GM21381 (cell line): ENCODE results near the gene TRPV3.
"Not testable (repeated sequence)": the region's sequence is repeated elsewhere in the genome, so short reads cannot be mapped to it uniquely, and the experiment has no call there.

Experiments used
- ATAC-seq: cut with Tn5 transposase; IDR thresholded peaks from one replicate; pipeline ENCODE4 v1.9.1; 2021; ENCODE audit warnings: mild to moderate bottlenecking, moderate library complexity; ENCODE audit not compliant: unreplicated experiment

TRPV3 gene

DNA sequence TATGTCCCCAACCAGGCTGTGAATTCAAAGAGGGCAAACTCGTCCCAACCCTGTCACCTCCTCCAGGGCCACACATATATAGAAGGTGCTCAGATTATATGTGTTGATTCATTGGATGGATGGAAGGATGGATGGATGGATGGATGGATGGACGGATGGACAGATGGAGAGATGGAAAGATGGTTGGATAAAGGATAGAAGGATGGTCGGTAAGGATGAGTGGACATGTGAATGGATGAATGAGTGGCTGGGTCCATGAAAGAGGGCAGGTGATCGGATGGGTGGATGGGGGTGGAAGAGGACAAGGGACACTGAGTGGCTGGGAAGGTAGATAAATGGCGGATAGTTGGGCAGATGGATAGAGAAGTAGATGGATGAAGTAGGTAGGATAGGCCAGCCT, 30.1 kb downstream of the TRPV3 start:
- ATAC-seq = no peak

- no peak for ATAC-seq
Observed at GRCh38 chr17:3526971-3527370, 30.6 kb downstream of the TRPV3 start.

DNA sequence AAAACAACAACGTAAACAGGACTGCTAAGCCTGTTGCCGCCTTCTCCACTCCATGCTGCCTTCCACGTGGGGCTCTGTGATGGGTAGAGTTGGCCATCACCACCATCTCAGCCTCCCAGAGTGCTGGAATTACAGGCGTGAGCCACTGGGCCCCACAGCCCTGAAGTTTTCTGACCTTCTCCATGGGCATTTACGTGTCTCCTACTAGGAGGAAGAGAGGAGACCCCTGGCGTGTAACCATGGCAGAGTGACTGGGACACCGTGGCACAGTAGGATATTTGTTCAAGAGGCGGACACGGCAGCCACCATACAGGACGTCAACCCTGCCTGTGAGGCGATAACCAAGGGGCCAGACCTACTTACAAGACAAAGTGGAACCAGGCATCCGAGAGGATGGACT, 31.1 kb downstream of the TRPV3 start:
- ATAC-seq = no peak

DNA sequence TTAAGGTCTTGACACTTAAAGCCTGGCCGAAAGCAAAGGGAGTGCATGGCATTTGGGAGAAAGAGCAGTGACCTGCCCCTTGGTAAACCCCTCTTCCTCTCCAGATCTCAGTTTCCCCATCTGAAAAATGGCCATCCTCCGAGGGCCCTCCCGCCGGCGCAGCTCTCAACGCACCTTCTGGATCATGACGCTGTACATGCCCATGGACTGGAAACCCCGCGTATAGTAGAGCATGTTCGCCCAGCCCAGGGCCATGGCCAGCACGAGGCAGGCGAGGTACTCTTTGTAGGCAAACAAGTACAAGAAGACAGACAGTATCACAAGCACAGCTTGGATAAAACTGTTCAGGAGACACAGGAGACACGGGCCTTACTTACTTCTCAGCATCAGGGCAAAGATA, 33.6 kb downstream of the TRPV3 start:
- no peak for ATAC-seq

DNA sequence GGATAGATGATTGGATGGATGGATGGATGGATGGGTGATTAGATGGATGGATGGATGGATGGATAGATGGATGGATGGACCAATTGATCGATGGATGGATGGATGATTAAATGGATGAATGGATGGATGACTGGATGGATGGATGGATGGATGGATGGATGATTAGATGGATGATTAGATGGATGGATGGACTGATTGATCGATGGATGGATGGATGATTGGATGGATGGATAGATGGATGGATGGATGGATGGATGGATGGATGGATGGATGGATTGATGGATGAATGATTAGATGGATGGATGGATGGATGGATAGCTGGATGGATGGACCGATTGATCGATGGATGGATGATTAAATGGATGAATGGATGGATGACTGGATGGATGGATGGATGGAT, 38.1 kb downstream of the TRPV3 start:
- ATAC-seq = not testable (repeated sequence)

- no peak for ATAC-seq
Observed at GRCh38 chr17:3514873-3515272, 42.7 kb downstream of the TRPV3 start.

DNA sequence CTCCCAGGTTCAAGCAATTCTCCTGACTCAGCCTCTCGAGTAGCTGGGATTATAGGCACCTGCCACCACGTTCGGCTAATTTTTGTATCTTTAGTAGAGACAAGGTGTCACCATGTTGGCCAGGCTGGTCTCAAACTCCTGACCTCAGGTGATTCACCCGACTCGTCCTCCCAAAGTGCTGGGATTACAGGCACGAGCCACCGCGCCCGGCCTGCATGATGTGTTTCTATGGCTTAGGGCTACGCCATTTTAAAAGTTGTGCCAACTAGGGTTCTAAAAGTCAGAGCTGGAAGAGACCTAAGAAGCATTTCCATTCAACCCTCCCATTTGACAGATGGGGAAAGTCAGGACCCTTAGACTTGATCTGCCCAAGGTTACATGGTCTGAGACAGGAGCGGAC, 43.4 kb downstream of the TRPV3 start:
- ATAC-seq = not testable (repeated sequence)

- ATAC-seq = no peak
Observed at GRCh38 chr17:3513305-3514035, 44.1 kb downstream of the TRPV3 start.

- ATAC-seq = no peak
Observed at GRCh38 chr17:3512505-3513171, 45.0 kb downstream of the TRPV3 start.

DNA sequence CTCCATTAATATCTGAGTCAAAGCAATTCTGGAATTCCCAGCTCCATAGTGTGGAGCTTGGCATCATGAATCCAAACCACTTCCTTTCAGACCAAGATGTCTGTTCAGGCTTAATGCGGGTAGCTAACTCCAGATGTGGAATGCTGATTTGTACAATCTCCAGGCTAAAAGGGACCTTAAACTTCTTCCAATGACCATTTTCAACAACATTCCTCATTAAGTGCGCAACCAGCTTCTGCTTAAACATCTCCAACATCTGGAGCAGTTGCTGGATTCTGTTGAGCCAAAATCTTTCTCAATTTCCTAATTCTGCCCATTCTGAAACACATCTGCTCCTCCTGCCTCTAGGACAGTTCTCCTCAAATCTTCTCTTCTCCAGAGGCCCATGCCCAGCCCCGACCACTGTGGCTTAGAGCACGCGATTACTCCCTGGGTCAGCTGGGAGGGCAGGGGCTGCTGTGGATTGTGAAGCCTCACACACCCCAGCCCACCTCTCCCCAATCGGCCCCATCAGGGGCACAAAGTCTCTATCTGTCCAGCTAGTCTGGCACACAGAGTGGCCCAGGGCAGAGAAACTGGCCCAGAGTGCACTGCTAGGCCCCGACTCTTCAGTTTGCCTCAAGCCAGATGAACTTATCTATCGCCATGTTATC, 45.6 kb downstream of the TRPV3 start:
- ATAC-seq = no peak

- no peak for ATAC-seq
Observed at GRCh38 chr17:3510090-3510489, 47.5 kb downstream of the TRPV3 start.

DNA sequence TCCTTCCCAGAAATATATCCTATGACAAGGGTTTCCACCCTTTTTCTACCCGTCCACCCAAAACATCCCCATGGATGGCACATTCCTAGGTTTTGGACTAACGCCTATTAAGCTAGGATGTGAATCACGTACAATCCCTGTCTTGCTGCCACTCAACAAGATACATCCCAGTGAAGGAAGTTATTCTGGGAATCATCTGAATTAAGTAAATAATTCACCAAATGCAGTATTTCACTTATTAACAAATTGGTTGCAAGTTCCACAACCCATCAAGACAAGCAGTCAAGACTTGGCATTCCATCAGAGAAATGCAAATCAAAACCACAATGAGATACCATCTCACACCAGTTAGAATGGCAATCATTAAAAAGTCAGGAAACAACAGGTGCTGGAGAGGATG, 49.7 kb downstream of the TRPV3 start:
- ATAC-seq = no peak

DNA sequence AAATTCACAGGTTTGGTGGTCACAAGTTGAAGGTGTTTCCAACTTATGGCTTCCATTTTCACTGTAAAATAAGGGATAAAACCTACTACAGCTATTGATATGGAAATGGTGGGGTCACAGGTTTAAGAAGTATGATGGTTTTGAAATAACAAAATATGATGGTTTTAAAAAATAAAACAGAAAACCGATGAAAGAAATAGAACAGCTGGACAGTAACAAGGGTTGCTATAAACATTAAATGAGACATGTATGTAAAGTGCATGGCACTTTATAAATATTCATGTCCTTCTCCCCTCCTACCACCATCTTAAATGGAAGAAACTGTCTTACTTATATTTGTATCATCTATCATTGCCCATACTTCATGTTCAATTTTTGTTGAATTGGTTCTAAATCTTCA, 50.5 kb downstream of the TRPV3 start:
- no peak for ATAC-seq

GRCh38 chr17:3506054-3506453, 51.6 kb downstream of the TRPV3 start:
- ATAC-seq = no peak

GRCh38 chr17:3505008-3505407, 52.6 kb downstream of the TRPV3 start:
- ATAC-seq = no peak

DNA sequence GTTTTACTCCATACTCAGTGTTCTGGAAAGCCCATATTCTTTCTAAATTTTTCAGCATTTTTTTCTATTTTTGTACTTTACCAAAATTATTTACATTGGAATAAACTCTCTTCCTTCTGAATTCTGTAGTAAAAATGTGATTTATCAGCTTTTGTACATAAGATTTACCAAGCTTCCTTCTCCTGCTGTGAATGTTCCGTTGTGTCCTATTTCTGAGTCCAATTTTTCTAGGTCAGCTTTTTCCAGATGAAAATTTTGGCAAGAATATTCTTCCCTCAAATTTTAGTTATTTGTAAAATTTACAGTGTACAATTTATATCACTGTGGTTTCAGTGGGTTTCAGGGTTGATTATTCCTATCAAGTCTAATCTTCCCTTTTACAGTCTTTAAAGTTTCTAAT, 54.3 kb downstream of the TRPV3 start:
- no peak for ATAC-seq

- ATAC-seq = no peak
Observed at GRCh38 chr17:3502466-3502865, 55.1 kb downstream of the TRPV3 start.

GRCh38 chr17:3501344-3501743, 56.3 kb downstream of the TRPV3 start:
- ATAC-seq = no peak

DNA sequence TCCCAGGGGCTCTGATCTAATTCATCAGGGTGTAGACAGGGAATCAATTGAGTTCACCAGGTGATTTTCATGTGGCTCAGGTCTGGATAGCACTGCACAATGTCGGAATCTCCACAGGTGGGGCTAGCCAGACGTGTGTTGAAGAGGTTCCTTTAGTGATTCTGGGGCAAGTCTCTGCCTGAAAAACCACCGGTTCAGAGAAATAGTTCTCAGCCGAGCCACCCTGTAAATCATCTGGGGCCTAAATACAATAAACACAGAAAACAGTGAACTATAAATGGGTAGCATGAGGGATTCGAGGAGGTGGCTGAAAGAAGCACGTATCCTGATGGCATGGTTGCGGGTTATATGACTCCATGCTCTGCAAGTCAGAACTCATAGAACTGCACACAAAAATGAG, 60.5 kb downstream of the TRPV3 start:
- no peak for ATAC-seq

DNA sequence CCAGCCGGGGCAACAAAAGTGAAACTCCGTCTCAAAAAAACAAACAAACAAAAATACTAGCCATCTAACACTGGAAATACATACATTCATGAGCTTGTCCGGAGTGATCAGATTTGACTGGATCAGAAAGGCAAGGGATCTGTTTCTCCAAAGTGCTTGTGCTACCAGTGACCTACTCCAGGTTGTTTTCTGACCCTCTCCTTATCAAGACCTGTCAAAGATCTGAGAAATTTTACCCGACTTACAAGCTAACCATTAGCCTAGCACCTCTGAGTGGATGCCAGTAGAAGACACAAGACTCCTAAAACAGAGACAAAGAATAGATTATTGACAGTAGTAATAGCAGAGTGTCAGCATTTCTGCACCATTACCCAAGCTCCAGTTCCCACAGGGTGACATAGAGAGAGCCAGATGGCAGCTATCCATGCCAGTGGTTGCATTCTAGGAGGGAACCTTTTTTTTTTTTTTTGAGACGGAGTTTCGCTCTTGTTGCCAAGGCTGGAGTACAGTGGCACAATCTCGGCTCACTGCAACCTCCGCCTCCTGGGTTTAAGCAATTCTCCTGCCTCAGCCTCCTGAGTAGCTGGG, 72.0 kb downstream of the TRPV3 start:
- no peak for ATAC-seq

DNA sequence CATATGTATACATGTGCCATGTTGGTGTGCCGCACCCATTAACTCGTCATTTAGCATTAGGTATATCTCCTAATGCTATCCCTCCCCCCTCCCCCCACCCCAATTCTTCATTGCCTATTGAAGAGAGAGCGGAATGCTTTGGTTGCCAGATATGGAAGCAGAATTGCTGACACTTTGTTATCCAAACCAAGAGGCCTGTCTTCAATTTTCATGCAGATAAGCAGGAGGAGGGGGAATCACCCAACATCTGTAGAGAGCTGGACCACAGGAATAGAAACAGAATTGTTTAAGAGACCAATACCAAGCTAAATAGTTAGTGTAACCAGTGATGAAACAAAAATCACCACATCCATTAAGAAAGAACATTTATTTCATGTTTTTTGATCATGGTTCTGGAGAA, 74.8 kb downstream of the TRPV3 start:
- ATAC-seq = no peak

GRCh38 chr17:3479988-3480387, 77.6 kb downstream of the TRPV3 start:
- no peak for ATAC-seq
